IMR-90 (cell line): ENCODE measurements around the gene IMP3.

Experiments used
- BHLHE40 ChIP-seq: fragments of 150-350 bp; IDR thresholded peaks from 2 replicates; pipeline ENCODE4 v1.6.1; 2016; ENCODE audit warnings: mild to moderate bottlenecking, low read depth, low read length
- CEBPB ChIP-seq: IDR thresholded peaks from 2 replicates; pipeline ENCODE4 v1.6.1; 2012; ENCODE audit warnings: low read depth, low read length, improper control_type of control experiment
- FOS ChIP-seq: fragments of 150-350 bp; IDR thresholded peaks from 2 replicates; pipeline ENCODE4 v1.6.1; 2016; ENCODE audit warnings: low read depth, low read length
- MAFK ChIP-seq: IDR thresholded peaks from 2 replicates; pipeline ENCODE4 v1.6.1; 2012; ENCODE audit warnings: low read depth, low read length, improper control_type of control experiment
- MXI1 ChIP-seq: IDR thresholded peaks from 2 replicates; pipeline ENCODE4 v1.6.1; 2012; ENCODE audit warnings: low read depth, mild to moderate bottlenecking, low read length, moderate library complexity, borderline replicate concordance
- NFE2L2 ChIP-seq: fragments of 150-350 bp; IDR thresholded peaks from 2 replicates; pipeline ENCODE4 v1.6.1; 2016; ENCODE audit warnings: low read depth, mild to moderate bottlenecking, low read length
- POLR2A ChIP-seq: IDR thresholded peaks from 2 replicates; pipeline ENCODE4 v1.6.1; 2012; ENCODE audit warnings: mild to moderate bottlenecking, low read depth, low read length
- RAD21 ChIP-seq: IDR thresholded peaks from 2 replicates; pipeline ENCODE4 v1.6.1; 2012; ENCODE audit warnings: low read length, improper control_type of control experiment
- RCOR1 ChIP-seq: IDR thresholded peaks from 2 replicates; pipeline ENCODE4 v1.6.1; 2012; ENCODE audit warnings: mild to moderate bottlenecking, low read length, improper control_type of control experiment; ENCODE audit not compliant: insufficient replicate concordance
- RFX5 ChIP-seq: IDR thresholded peaks from 2 replicates; pipeline ENCODE4 v1.8.0; 2012; ENCODE audit warnings: low read depth, mild to moderate bottlenecking, low read length, moderate library complexity
- SMC3 ChIP-seq: fragments of 150-350 bp; IDR thresholded peaks from 2 replicates; pipeline ENCODE4 v1.6.1; 2016; ENCODE audit warnings: low read depth, mild to moderate bottlenecking, antibody characterized with exemption, low read length, moderate library complexity
- TF ChIP-seq, protein P1 (sequence below): conservative IDR thresholded peaks from 2 replicates; pipeline ENCODE4 v1.5.1; 2012; ENCODE audit warnings: mild to moderate bottlenecking, low read depth, low read length, improper control_type of control experiment
- TF ChIP-seq, protein P2 (sequence below): fragments of 150-350 bp; IDR thresholded peaks from 2 replicates; pipeline ENCODE4 v1.6.1; 2017; ENCODE audit warnings: mild to moderate bottlenecking, antibody characterized with exemption, low read length, low read depth
- TF ChIP-seq, protein P3 (sequence below): fragments of 150-350 bp; IDR thresholded peaks from 2 replicates; pipeline ENCODE4 v1.6.1; 2016; ENCODE audit warnings: low read depth, mild to moderate bottlenecking, low read length, moderate library complexity, borderline replicate concordance

DNA sequence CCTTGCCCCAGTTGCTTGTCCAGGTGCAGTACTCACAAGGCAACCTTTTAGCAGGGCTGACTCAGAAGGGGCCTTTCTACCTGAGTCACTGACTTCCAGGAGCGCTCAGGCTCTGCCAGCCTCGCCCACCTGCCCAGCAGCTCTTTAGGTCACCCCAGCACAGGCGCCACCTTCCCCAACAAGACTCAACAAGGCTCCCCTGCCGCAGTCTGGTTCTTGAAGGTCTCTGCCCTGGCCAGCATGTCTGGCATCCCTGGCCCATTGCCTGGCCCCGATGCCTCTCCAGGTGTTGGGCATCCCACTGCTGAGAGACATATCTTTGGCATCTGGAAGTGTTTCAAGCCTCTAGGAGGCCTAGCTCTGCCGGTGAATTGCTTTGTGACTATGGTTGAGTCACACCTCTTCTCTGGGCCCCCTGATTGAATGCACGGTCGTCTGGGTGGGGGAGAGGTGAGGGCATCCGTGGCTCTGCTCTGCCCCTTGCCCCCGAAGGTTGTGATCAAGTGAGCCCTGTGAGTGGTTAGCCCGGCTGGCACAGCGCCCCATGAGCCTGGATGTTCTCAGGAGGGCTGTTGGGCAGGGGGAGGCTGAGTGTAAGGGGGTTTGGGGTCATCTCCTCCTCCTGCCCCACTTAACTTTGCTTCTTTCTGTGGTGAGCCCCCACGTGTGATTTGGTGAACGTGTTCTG is 29.3 kb upstream of the IMP3 start:
- TF ChIP-seq, protein P1, sequence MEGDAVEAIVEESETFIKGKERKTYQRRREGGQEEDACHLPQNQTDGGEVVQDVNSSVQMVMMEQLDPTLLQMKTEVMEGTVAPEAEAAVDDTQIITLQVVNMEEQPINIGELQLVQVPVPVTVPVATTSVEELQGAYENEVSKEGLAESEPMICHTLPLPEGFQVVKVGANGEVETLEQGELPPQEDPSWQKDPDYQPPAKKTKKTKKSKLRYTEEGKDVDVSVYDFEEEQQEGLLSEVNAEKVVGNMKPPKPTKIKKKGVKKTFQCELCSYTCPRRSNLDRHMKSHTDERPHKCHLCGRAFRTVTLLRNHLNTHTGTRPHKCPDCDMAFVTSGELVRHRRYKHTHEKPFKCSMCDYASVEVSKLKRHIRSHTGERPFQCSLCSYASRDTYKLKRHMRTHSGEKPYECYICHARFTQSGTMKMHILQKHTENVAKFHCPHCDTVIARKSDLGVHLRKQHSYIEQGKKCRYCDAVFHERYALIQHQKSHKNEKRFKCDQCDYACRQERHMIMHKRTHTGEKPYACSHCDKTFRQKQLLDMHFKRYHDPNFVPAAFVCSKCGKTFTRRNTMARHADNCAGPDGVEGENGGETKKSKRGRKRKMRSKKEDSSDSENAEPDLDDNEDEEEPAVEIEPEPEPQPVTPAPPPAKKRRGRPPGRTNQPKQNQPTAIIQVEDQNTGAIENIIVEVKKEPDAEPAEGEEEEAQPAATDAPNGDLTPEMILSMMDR: no peak
- no peak for TF ChIP-seq SMC3
- no peak for TF ChIP-seq POLR2A
- peak; percentile 45; the same call in 1 of the 2 replicates for TF ChIP-seq FOS
- TF ChIP-seq MXI1: no peak
- TF ChIP-seq CEBPB: no peak
- no peak for TF ChIP-seq RFX5
- no peak for TF ChIP-seq BHLHE40
- TF ChIP-seq, protein P2, sequence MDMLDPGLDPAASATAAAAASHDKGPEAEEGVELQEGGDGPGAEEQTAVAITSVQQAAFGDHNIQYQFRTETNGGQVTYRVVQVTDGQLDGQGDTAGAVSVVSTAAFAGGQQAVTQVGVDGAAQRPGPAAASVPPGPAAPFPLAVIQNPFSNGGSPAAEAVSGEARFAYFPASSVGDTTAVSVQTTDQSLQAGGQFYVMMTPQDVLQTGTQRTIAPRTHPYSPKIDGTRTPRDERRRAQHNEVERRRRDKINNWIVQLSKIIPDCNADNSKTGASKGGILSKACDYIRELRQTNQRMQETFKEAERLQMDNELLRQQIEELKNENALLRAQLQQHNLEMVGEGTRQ: no peak
- TF ChIP-seq, protein P3, sequence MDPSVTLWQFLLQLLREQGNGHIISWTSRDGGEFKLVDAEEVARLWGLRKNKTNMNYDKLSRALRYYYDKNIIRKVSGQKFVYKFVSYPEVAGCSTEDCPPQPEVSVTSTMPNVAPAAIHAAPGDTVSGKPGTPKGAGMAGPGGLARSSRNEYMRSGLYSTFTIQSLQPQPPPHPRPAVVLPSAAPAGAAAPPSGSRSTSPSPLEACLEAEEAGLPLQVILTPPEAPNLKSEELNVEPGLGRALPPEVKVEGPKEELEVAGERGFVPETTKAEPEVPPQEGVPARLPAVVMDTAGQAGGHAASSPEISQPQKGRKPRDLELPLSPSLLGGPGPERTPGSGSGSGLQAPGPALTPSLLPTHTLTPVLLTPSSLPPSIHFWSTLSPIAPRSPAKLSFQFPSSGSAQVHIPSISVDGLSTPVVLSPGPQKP: no peak
- no peak for TF ChIP-seq RAD21
- TF ChIP-seq MAFK: no peak
- no peak for TF ChIP-seq RCOR1
- no peak for TF ChIP-seq NFE2L2
